KMS-11 (cell line): ENCODE data around the gene BCAM.
"Not testable (repeated sequence)": the region's sequence is repeated elsewhere in the genome, so short reads cannot be mapped to it uniquely, and the experiment has no call there.

Experiments used
- H2AFZ ChIP-seq: fragments of 200-600 bp; sonication (generic); 2 replicates; pipeline ENCODE4 v1.6.1; 2016; ENCODE audit warnings: antibody characterized with exemption, mixed run types, low read depth
- H3K27ac ChIP-seq: fragments of 200-600 bp; sonication (generic); 2 replicates; pipeline ENCODE4 v1.6.1; 2016; ENCODE audit warnings: mild to moderate bottlenecking, mixed run types
- H3K27me3 ChIP-seq: fragments of 200-600 bp; sonication (generic); 2 replicates; pipeline ENCODE4 v1.6.1; 2017; ENCODE audit warnings: mild to moderate bottlenecking, low read depth, mixed run types, moderate library complexity; ENCODE audit not compliant: insufficient read depth
- H3K36me3 ChIP-seq: fragments of 200-600 bp; sonication (generic); 2 replicates; pipeline ENCODE4 v1.6.1; 2017; ENCODE audit warnings: mild to moderate bottlenecking, mixed run types; ENCODE audit not compliant: insufficient read depth
- H3K4me1 ChIP-seq: fragments of 200-600 bp; sonication (generic); 2 replicates; pipeline ENCODE4 v1.6.1; 2016; ENCODE audit warnings: mild to moderate bottlenecking, low read depth, mixed run types; ENCODE audit not compliant: poor library complexity, severe bottlenecking
- H3K4me2 ChIP-seq: fragments of 200-600 bp; sonication (generic); 2 replicates; pipeline ENCODE4 v1.7.0; 2016; ENCODE audit warnings: mild to moderate bottlenecking, mixed run types
- H3K4me3 ChIP-seq: fragments of 200-600 bp; sonication (generic); IDR thresholded peaks from 2 replicates; pipeline ENCODE4 v1.6.1; 2017; ENCODE audit warnings: low read depth, low read length, mixed read lengths; ENCODE audit not compliant: insufficient read depth
- H3K79me2 ChIP-seq: fragments of 200-600 bp; sonication (generic); 2 replicates; pipeline ENCODE4 v1.6.1; 2016; ENCODE audit warnings: low read depth, mixed run types; ENCODE audit not compliant: insufficient read depth
- H3K9ac ChIP-seq: fragments of 200-600 bp; sonication (generic); 2 replicates; pipeline ENCODE4 v1.6.1; 2016; ENCODE audit warnings: mild to moderate bottlenecking, mixed run types
- H4K20me1 ChIP-seq: fragments of 200-600 bp; sonication (generic); 2 replicates; pipeline ENCODE4 v1.6.1; 2016; ENCODE audit warnings: mild to moderate bottlenecking, mixed run types; ENCODE audit not compliant: insufficient read depth
- TF ChIP-seq, protein P1 (sequence below): fragments of 200-600 bp; sonication (generic); conservative IDR thresholded peaks from 2 replicates; pipeline ENCODE4 v1.6.1; 2017; ENCODE audit warnings: low read depth, mild to moderate bottlenecking, antibody characterized with exemption, low read length, moderate library complexity, mixed read lengths

Gene BCAM

DNA sequence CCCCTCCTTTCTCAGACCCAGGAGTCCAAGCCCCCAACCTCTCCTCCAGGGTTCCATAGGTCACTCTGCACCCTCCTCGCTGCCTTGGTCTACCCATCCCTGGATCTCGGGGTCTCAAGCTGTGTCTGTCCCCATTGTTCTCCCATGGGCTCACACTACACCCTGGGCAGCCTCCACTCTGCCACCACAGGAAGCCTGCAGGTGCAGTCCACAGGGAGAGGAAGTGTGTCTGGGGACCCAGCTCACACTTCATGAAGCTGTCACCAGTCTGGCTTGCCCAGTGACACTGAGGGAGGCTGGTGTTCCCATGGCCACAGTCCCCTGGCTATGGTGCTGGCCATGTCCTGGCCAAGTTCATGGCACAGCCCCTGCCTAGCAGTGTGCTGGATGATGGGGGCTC, 42.5 kb downstream of the BCAM start:
- no peaks in the 10 kb centered on the region for H4K20me1 ChIP-seq
- no peak overlapping the region for H3K4me2 ChIP-seq
- no peak overlapping the region for H3K9ac ChIP-seq
- H2AFZ ChIP-seq: no peak overlapping the region
- peaks cover 5% of the 10 kb centered on the region for H3K4me1 ChIP-seq
- H3K27ac ChIP-seq: no peak overlapping the region
- no peaks in the 10 kb centered on the region for H3K79me2 ChIP-seq
- TF ChIP-seq, protein P1, sequence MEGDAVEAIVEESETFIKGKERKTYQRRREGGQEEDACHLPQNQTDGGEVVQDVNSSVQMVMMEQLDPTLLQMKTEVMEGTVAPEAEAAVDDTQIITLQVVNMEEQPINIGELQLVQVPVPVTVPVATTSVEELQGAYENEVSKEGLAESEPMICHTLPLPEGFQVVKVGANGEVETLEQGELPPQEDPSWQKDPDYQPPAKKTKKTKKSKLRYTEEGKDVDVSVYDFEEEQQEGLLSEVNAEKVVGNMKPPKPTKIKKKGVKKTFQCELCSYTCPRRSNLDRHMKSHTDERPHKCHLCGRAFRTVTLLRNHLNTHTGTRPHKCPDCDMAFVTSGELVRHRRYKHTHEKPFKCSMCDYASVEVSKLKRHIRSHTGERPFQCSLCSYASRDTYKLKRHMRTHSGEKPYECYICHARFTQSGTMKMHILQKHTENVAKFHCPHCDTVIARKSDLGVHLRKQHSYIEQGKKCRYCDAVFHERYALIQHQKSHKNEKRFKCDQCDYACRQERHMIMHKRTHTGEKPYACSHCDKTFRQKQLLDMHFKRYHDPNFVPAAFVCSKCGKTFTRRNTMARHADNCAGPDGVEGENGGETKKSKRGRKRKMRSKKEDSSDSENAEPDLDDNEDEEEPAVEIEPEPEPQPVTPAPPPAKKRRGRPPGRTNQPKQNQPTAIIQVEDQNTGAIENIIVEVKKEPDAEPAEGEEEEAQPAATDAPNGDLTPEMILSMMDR: no peak
- H3K36me3 ChIP-seq: no peaks in the 10 kb centered on the region
- peaks cover 19% of the 10 kb centered on the region for H3K27me3 ChIP-seq
- H3K4me3 ChIP-seq: no peak overlapping the region

DNA sequence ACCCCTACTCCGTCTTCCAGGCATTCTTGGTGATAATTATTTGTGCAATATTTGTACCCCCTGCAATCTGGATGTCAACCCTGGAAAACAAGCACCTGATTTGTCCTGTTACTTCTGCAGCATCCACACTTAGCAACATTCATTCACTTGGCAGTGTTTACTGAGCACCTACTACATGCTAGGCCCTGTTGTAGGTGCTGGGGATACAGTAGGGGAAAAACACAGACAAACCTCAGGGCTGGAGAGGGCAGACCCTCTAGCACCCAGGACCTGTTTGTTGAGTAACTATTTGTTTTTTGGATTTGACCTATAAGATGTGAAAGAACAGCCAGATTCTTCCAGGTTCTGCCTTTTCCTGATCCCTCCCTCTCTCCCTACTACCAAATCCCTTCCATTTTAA, 46.7 kb downstream of the BCAM start:
- H3K4me3 ChIP-seq: no peak overlapping the region
- no peaks in the 10 kb centered on the region for H3K4me1 ChIP-seq
- no peaks in the 10 kb centered on the region for H3K27me3 ChIP-seq
- H3K36me3 ChIP-seq: no peaks in the 10 kb centered on the region
- H3K79me2 ChIP-seq: no peaks in the 10 kb centered on the region
- H2AFZ ChIP-seq: no peak overlapping the region
- no peak overlapping the region for H3K9ac ChIP-seq
- no peak overlapping the region for H3K27ac ChIP-seq
- TF ChIP-seq, protein P1: no peak
- H4K20me1 ChIP-seq: no peaks in the 10 kb centered on the region
- H3K4me2 ChIP-seq: no peak overlapping the region

DNA sequence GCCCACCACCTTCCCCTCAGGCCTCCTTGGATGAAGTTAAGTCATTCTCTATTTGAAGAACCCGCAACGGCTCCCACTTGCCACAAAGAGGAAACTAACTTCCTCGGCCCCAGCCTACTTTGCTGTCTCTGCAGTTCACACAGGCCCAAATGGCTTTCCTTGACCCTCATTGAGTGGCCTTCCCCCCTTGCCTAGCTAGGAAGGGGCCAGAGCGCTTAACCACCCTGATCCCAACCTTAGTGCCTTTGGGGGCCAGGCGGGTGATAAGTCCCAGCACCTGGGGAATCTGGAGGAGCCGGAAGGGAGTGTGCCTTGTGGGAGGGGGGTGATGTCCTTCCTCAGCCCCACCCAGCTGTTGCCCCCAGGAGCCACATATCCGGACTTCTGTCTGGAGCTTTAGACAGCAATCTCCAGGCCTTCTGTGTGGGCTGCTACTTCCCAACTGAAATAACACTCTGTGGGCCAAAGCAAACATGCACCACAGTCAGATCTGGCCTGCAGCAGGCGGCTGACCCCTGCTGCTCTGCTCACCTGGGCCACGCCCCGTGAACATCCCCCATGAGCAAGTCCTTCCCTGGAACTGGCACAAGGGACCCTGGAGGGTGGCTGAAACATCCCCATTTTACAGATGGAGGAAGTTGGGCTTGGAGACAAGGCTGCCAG, 47.6 kb downstream of the BCAM start:
- no peaks in the 10 kb centered on the region for H3K79me2 ChIP-seq
- H3K4me1 ChIP-seq: no peaks in the 10 kb centered on the region
- H2AFZ ChIP-seq: no peak overlapping the region
- no peaks in the 10 kb centered on the region for H3K36me3 ChIP-seq
- no peak overlapping the region for H3K4me3 ChIP-seq
- no peak overlapping the region for H3K27ac ChIP-seq
- no peaks in the 10 kb centered on the region for H4K20me1 ChIP-seq
- TF ChIP-seq, protein P1: no peak
- no peaks in the 10 kb centered on the region for H3K27me3 ChIP-seq
- no peak overlapping the region for H3K4me2 ChIP-seq
- no peak overlapping the region for H3K9ac ChIP-seq

DNA sequence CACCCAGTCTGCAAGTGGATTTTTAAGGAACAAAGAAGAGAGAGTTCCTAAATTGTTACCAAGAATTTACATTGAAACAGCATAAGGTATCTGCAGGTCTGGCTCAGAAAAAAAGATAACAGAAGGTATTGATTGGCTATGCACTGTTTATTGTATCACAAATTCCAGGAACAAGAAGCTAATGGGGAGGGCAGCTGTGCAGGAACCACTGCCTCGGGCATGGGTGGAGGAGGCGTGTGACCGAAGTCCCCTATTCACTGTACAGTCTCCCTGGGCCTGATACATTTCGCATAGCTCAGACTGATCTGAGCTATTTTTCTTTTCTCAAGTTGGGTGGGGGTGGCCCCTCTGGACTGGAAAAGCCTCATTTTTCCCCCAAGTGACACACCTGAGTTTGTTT, 48.9 kb downstream of the BCAM start:
- Histone ChIP-seq H3K9ac (no peak overlapping the region), H3K4me1 (no peaks in the 10 kb centered on the region), H4K20me1 (no peaks in the 10 kb centered on the region), H3K4me3 (no peak overlapping the region), H3K27ac (no peak overlapping the region), H3K79me2 (no peaks in the 10 kb centered on the region), H3K4me2 (no peak overlapping the region), H3K27me3 (no peaks in the 10 kb centered on the region), H3K36me3 (no peaks in the 10 kb centered on the region), H2AFZ (no peak overlapping the region)
- TF ChIP-seq, protein P1: no peak

DNA sequence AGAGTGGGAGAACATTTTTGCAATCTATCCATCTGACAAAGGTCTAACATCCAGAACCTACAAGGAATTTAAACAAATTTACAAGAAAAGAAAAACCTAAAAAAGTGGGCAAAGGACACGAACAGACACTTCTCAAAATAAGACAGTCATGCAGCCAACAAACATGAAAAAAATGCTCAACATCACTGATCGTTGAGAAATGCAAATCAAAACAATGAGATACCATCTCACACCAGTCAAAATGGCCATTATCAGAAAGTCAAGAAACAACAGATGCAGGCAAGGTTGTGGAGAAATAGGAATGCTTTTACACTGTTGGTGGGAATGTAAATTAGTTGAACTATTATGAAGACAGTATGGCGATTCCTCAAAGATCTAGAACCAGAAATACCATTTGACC, 52.7 kb downstream of the BCAM start:
- not testable (repeated sequence) for H3K36me3 ChIP-seq, H4K20me1 ChIP-seq, H3K27ac ChIP-seq, H2AFZ ChIP-seq, H3K4me3 ChIP-seq, H3K27me3 ChIP-seq, H3K79me2 ChIP-seq, H3K4me1 ChIP-seq, H3K9ac ChIP-seq, H3K4me2 ChIP-seq
